K562 (cell line): ENCODE data around the gene RPS28. TPM values are rescaled to one million over a fixed set of nuclear protein-coding genes. Genes with fewer than 3 reads are reported as not detected.

ENCODE experiments used
- ATF1 ChIP-seq, 2 experiments: fragments of 450-650 bp in 1 of 2; IDR thresholded peaks; 2 replicates each; pipeline ENCODE4 v1.6.1; 2016; ENCODE audit warnings: missing compliant biosample characterization in 1 of 2, missing genetic modification characterization in 1 of 2
- CLOCK ChIP-seq: fragments of 250-450 bp; sonication (Bioruptor Pico); IDR thresholded peaks from 2 replicates; pipeline ENCODE4 v1.4.0; 2020; ENCODE audit warnings: mild to moderate bottlenecking, moderate library complexity, borderline replicate concordance
- NR2F6 ChIP-seq: fragments of 450-650 bp; formaldehyde crosslinking; IDR thresholded peaks from 2 replicates; pipeline ENCODE4 v1.4.0; 2020; ENCODE audit warnings: mild to moderate bottlenecking
- PURB ChIP-seq: sonication (generic); formaldehyde crosslinking; IDR thresholded peaks from 2 replicates; pipeline ENCODE4 v1.9.0; 2021; ENCODE audit warnings: low read depth, mild to moderate bottlenecking, missing genetic modification reagents
- RUNX1 ChIP-seq: sonication (generic); IDR thresholded peaks from 2 replicates; pipeline ENCODE4 v1.6.1; 2016; ENCODE audit warnings: antibody characterized with exemption, low read depth
- TAF1 ChIP-seq: IDR thresholded peaks from 2 replicates; pipeline ENCODE4 v1.6.1; 2011; ENCODE audit warnings: mild to moderate bottlenecking, low read length, moderate library complexity; ENCODE audit not compliant: insufficient read depth, control insufficient read depth, severe bottlenecking; ENCODE audit errors: extremely low read depth
- ZC3H11A ChIP-seq: IDR thresholded peaks from 2 replicates; pipeline ENCODE4 v1.6.1; 2012; ENCODE audit warnings: low read depth, low read length, improper control_type of control experiment
- ZNF133 ChIP-seq: fragments of 250-450 bp; sonication (Bioruptor Pico); IDR thresholded peaks from 2 replicates; pipeline ENCODE4 v1.4.0; 2020; ENCODE audit warnings: mild to moderate bottlenecking
- ZNF3 ChIP-seq: fragments of 250-450 bp; sonication (Bioruptor Pico); IDR thresholded peaks from 2 replicates; pipeline ENCODE4 v1.5.0; 2021; ENCODE audit warnings: mild to moderate bottlenecking, moderate library complexity
- ZNF449 ChIP-seq: fragments of 250-450 bp; sonication (Bioruptor Pico); IDR thresholded peaks from 2 replicates; pipeline ENCODE4 v1.8.0; 2022; ENCODE audit warnings: moderate library complexity, mild to moderate bottlenecking, inconsistent platforms
- ZNF584 ChIP-seq: fragments of 200-800 bp; sonication (Bioruptor generic); IDR thresholded peaks from 2 replicates; pipeline ENCODE4 v1.6.1; 2016; ENCODE audit warnings: low read depth, mild to moderate bottlenecking, missing genetic modification characterization, missing compliant biosample characterization
- ZNF778 ChIP-seq: fragments of 450-650 bp; formaldehyde crosslinking; IDR thresholded peaks from 2 replicates; pipeline ENCODE4 v1.4.0; 2020; ENCODE audit warnings: mild to moderate bottlenecking, moderate library complexity
- polyA plus RNA-seq, 8 experiments: library from polyadenylated mRNA; depleted of rRNA in 4 of 8; stranded (reverse) in 5 of 8; unstranded in 3 of 8; fragments of >200 nt; fragmentation: Nextera tagmentation in 2 of 8; fragmentation: Illumina TruSeq in 1 of 8; extraction: Ambion mirVana in 2 of 8; extraction: Trizol in 1 of 8; gene quantifications; 2 replicates each; pipeline versions ENCODE4 v1.2.1 to v1.2.3, GENCODE V29; 2011 to 2014; ENCODE audit warnings: inconsistent platforms in 1 of 8, missing spikeins in 1 of 8
- total RNA-seq, 7 experiments: library from RNA; depleted of rRNA in 6 of 7; stranded (reverse); fragments of >200 nt in 6 of 7; fragmentation: Illumina TruSeq in 2 of 7; extraction: Trizol in 2 of 7; gene quantifications; 2 replicates each; pipeline versions ENCODE4 v1.2.1 to v1.2.3, GENCODE V29; 2011 to 2021; ENCODE audit warnings: low replicate concordance in 1 of 7
- TF ChIP-seq, protein P1 (sequence below), 2 experiments: fragments of 450-650 bp; formaldehyde crosslinking in 1 of 2; IDR thresholded peaks; 2 replicates each; pipeline versions ENCODE4 v1.4.0 to v1.6.1; 2014 to 2020; ENCODE audit warnings: mild to moderate bottlenecking in 2 of 2, borderline replicate concordance in 1 of 2, low read depth in 1 of 2

RPS28 gene
- total and polyA plus RNA-seq, 9 of the 15 experiments (the other 6 are each of a cell fraction or from before 2014, with no cell fraction given), result 165 to 2,827 (median 1,303) TPM

DNA sequence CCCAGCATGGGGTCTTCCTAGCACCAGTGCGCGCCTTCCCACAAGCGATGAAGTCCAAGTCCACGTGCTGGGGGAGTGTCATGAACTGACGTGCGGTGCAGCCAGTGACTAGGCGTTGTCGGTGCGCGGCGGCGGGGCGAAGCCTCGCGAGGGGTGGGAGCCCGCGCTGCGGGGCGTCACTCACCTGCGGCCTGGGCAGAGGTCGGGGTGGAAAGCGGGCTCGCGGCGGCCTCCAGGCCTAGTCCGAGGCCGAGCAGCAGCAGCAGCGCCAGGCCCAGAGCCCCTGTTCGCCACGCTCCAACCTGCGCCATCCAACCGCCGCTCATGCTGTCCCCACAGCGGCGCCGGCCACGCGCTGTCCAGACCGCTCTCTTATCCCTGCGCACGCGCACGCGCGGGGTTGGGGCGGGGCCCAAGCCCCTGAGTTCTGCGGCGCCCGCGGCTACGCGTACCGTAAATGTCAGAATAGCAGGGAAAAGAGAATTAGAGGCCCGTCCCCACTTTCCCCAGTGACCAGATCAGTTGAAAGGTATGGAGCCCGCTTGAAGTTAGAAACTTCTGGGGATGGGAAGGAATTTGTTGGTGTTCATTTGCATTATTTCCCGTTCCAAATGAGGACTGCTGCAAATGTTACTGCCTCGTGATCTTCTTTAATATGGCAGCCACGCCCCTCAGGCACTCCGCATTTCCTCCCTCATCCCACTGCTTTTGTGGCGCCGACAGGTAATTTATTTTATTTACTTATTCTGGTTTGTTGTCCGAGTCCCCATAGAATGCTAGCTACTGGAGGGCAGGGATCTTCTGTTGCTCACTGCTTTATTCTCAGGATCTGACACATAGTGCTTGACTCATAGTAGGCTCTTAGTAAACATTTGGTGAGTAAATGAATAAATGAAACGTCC, 13.1 kb upstream of the RPS28 start, which contains the start of gene CD320 (continued):
- no peak for TF ChIP-seq ZNF3 (CRISPR knock-in tag)
- TF ChIP-seq RUNX1, result peak; percentile 49
- no peak for TF ChIP-seq ZNF778 (CRISPR knock-in tag)
- TF ChIP-seq ZNF133 (CRISPR knock-in tag), result no peak
- TF ChIP-seq NR2F6, result no peak
- TF ChIP-seq CLOCK, result 0 out of 2 replicates have a peak, but pooled peaks have one; percentile 74
- TF ChIP-seq ZNF584 (CRISPR knock-in tag), result no peak
- TF ChIP-seq, protein P1, sequence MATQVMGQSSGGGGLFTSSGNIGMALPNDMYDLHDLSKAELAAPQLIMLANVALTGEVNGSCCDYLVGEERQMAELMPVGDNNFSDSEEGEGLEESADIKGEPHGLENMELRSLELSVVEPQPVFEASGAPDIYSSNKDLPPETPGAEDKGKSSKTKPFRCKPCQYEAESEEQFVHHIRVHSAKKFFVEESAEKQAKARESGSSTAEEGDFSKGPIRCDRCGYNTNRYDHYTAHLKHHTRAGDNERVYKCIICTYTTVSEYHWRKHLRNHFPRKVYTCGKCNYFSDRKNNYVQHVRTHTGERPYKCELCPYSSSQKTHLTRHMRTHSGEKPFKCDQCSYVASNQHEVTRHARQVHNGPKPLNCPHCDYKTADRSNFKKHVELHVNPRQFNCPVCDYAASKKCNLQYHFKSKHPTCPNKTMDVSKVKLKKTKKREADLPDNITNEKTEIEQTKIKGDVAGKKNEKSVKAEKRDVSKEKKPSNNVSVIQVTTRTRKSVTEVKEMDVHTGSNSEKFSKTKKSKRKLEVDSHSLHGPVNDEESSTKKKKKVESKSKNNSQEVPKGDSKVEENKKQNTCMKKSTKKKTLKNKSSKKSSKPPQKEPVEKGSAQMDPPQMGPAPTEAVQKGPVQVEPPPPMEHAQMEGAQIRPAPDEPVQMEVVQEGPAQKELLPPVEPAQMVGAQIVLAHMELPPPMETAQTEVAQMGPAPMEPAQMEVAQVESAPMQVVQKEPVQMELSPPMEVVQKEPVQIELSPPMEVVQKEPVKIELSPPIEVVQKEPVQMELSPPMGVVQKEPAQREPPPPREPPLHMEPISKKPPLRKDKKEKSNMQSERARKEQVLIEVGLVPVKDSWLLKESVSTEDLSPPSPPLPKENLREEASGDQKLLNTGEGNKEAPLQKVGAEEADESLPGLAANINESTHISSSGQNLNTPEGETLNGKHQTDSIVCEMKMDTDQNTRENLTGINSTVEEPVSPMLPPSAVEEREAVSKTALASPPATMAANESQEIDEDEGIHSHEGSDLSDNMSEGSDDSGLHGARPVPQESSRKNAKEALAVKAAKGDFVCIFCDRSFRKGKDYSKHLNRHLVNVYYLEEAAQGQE (IDR thresholded peaks at IDR 0.05; ENCODE audit: borderline replicate concordance), result 0 out of 2 replicates have a peak, but pooled peaks have one; percentile 12
- TF ChIP-seq, protein P1 (CRISPR knock-in tag; IDR thresholded peaks at IDR 0.05; ENCODE audit: low read depth), result peak; percentile 75; the same call in 1 of the 2 replicates
- TF ChIP-seq TAF1, result peak; percentile 49
- no peak for TF ChIP-seq ATF1 (CRISPR knock-in tag; IDR thresholded peaks at IDR 0.05)
- peak; percentile 93 for TF ChIP-seq ATF1 (tag; IDR thresholded peaks at IDR 0.05)
- TF ChIP-seq PURB, result no peak
- no peak for TF ChIP-seq ZNF449 (CRISPR knock-in tag)
- no peak for TF ChIP-seq ZC3H11A
